Omental fat pad (tissue), 4 donors: Measurements from ENCODE around the gene ERP27. TPM values are rescaled to one million over a fixed set of nuclear protein-coding genes. Genes with fewer than 3 reads are reported as not detected.

Experiments
- ATAC-seq: fragments of 150-250 bp; one replicate; pipeline ENCODE4 v1.9.1; 2016; ENCODE audit warnings: mild to moderate bottlenecking, moderate library complexity; ENCODE audit not compliant: low FRiP score
- DNase-seq: peaks from one replicate; pipeline ENCODE4 v3.0.0-alpha.2; 2019; ENCODE audit warnings: low spot score
- CTCF ChIP-seq, 3 donors: fragments of 450-650 bp; IDR thresholded peaks; one replicate each; pipeline ENCODE4 v1.5.1; 2016 to 2017; ENCODE audit warnings: antibody characterized with exemption in 3 of 3, mild to moderate bottlenecking in 3 of 3, moderate library complexity in 2 of 3
- total RNA-seq, 4 donors: library from RNA; depleted of rRNA; stranded (reverse); fragments of >200 nt; gene quantifications; one replicate each; pipeline ENCODE4 v1.1.0, GENCODE V29; 2016

Gene ERP27
- total RNA-seq, 4 donors from 2014 or later, result 0.56 to 0.60 TPM; not detected in 2

- ATAC-seq, result no peak
- TF ChIP-seq CTCF (IDR thresholded peaks at IDR 0.05), result no peak
- no peak for DNase-seq
Measured at GRCh38 chr12:14907953-14908352, 30.4 kb downstream of the ERP27 start.

- DNase-seq (no peak), ATAC-seq (no peak)
- TF ChIP-seq CTCF (IDR thresholded peaks at IDR 0.05), result no peak
Measured at GRCh38 chr12:14906114-14906513, 32.2 kb downstream of the ERP27 start.

- no peak for ATAC-seq
- no peak for DNase-seq
- TF ChIP-seq CTCF (IDR thresholded peaks at IDR 0.05), result no peak
Measured at GRCh38 chr12:14905269-14906004, 32.9 kb downstream of the ERP27 start.

GRCh38 chr12:14904854-14905253 lies 33.5 kb downstream of the ERP27 start:
- DNase-seq (no peak), ATAC-seq (no peak)
- no peak for TF ChIP-seq CTCF (IDR thresholded peaks at IDR 0.05)

- TF ChIP-seq CTCF (IDR thresholded peaks at IDR 0.05), result no peak
Measured at GRCh38 chr12:14903386-14904098, 34.8 kb downstream of the ERP27 start.

GRCh38 chr12:14902465-14902864 lies 35.9 kb downstream of the ERP27 start:
- TF ChIP-seq CTCF (IDR thresholded peaks at IDR 0.05), result no peak
- DNase-seq (no peak), ATAC-seq (no peak)

More at GRCh38 chr12:14903386-14904098, 34.8 kb downstream of the ERP27 start:
- DNase-seq (no peak), ATAC-seq (no peak)

GRCh38 chr12:14901228-14901562 lies 37.1 kb downstream of the ERP27 start:
- no peak for TF ChIP-seq CTCF (IDR thresholded peaks at IDR 0.05)
- DNase-seq, result no peak
- no peak for ATAC-seq
